Activated T-cell treated with anti-CD3 and anti-CD28 coated beads, Interleukin-2, amount 50 U/mL, for 4 hours (primary cell): ENCODE data around the gene ADAD2. TPM values are rescaled to one million over a fixed set of nuclear protein-coding genes. Genes with fewer than 3 reads are reported as not detected.
A peak's percentile ranks its signal among the peaks of the same experiment; 100 is the strongest.

Experiments used
- ATAC-seq, 2 donors: fragments of 200-7000 bp; cut with Tn5 transposase; one replicate each; pipeline ENCODE4 v1.10.0; 2021
- DNase-seq: peaks from one replicate; pipeline ENCODE4 v3.0.0-alpha.2; 2020
- H3K27me3 Mint-ChIP-seq: one replicate; pipeline ENCODE4 v1.8.0; 2021; ENCODE audit warnings: low read depth, mixed read lengths
- H3K36me3 Mint-ChIP-seq: one replicate; pipeline ENCODE4 v1.8.0; 2022; ENCODE audit warnings: mixed read lengths; ENCODE audit not compliant: insufficient read depth
- H3K4me1 Mint-ChIP-seq: one replicate; pipeline ENCODE4 v1.8.0; 2021; ENCODE audit warnings: low read depth, mixed read lengths
- H3K4me3 Mint-ChIP-seq: one replicate; pipeline ENCODE4 v1.8.0; 2021; ENCODE audit warnings: mild to moderate bottlenecking, moderate library complexity, mixed read lengths
- H3K9me3 Mint-ChIP-seq: one replicate; pipeline ENCODE4 v1.8.0; 2021; ENCODE audit warnings: mixed read lengths
- total RNA-seq, 3 donors: library from RNA; stranded (reverse); gene quantifications; one replicate each; pipeline ENCODE4 v1.2.1, GENCODE V29; 2021

Gene ADAD2
- total RNA-seq, 3 donors from 2014 or later = 0.10 to 0.11 TPM; not detected in 1

DNA sequence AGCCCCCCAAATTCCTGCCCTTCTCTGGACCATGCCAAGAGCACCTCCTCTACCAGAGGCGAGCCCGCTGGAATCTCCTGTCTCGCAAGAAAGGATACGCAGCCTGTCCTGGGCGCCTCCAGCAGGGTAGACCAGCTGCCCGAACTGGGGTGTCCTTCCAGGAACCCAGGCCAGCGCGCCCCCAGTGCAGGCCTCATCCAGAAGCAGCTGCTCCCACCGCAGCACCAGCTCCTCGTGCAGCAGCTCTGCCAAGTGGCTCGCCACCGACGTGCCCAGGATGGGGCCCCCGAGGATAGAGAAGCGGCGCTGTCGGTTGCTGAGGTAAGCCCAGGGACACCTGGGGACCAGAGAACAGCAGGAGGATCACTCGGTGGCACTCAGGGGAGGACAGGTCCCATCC is 8.9 kb upstream of the ADAD2 start:
- Mint-ChIP-seq H3K36me3 (peaks cover 13% of the 10 kb centered on the region), H3K4me3 (no peak overlapping the region), H3K9me3 (no peaks in the 10 kb centered on the region), H3K4me1 (peaks cover 24% of the 10 kb centered on the region), H3K27me3 (no peaks in the 10 kb centered on the region)
- DNase-seq (no peak), ATAC-seq (no peak)

DNA sequence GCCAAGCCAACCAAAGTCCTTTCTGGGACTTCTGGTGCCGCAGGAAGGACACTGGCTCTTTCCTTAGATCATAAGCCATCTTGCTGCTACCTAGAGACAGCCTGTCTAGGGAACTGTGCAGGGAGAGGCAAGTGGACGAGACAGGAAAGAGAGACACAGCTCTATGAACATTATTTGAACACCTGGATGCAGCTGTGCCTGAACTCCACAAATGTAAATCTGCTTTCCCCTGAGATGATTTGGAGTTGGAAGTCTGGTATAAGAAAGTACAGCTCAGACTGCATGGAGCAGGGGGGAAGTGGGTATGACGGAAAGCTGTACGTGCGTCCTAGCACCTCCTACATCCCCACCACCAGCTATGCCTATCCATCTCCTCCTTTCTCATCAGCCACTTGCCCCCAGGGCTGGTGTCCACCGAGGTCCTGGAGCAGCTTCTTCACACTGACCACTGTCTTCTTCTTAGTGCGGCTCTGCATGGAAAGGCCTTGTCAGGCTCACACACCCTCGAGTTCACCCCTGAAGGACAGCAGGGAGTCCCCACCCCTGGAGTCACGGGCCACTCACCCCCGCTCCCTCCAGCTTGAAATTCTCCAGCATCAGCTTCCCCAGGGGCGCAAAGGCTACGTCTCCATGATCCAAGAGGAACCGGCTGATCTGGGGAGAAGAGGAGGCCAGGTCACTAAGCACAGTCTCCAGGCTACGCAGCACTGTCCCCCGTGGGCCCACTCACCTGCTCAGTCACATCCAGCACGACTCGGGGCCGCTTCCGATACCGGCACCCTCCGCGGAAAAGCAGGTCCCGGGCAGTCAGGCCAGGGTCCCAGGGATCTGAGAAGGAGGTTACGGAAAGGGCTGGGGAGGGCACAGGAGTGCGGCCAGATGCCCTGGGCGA is 8.0 kb upstream of the ADAD2 start:
- Mint-ChIP-seq H3K27me3 (no peaks in the 10 kb centered on the region), H3K36me3 (peaks cover 13% of the 10 kb centered on the region), H3K4me1 (peaks cover 22% of the 10 kb centered on the region), H3K4me3 (no peak overlapping the region), H3K9me3 (no peaks in the 10 kb centered on the region)
- DNase-seq (no peak), ATAC-seq (no peak)

DNA sequence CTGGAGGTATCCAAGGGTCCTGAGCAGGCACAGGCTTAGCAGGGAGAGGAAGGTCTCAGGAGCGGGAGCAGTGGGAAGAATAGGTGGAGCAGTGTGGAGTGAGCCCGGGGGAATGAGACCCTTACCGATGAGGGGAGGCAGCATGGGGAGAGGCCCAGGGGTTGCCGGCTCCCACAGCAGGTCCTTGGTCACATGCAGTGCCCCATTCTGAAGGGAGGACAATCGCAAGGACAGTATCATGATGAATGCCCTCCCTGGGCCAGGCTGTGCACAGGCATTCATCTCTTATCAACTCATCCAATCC is 7.4 kb upstream of the ADAD2 start:
- DNase-seq (no peak), ATAC-seq (no peak)
- H3K4me3 Mint-ChIP-seq = no peak overlapping the region
- peaks cover 13% of the 10 kb centered on the region for H3K36me3 Mint-ChIP-seq
- H3K9me3 Mint-ChIP-seq = no peaks in the 10 kb centered on the region
- H3K4me1 Mint-ChIP-seq = peaks cover 19% of the 10 kb centered on the region
- H3K27me3 Mint-ChIP-seq = no peaks in the 10 kb centered on the region

DNA sequence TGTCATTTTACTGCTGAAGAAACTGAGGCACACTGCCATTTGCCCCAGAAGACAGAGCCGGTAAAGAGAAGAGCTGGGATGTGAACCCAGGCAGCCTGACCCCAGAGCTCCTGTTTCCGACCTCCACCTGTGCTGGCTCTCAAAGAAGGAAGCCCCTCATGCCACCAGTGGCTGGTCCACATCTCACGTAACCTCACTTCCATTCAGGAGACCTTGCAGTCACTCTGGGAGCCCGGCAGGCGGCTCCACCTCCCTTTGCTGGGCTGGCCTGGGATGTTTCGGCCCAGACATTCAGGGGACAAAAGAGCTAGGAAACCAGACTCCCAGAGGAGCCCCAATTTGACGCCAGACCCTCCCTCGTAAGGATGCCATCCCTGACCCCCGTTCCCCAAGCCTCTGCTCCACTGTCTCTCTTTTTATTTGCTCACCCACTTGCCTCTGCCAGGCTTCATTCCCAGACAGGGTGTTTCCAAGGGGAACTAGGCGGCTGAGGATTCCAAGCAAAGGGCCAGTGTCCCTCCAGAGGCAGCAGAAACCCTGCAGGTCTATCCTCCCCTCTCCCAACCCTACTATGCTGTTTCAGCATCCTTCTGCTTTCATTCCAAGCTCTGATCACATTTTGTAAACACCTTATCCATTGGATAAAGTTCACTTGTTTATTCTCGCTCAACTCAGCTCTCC is 6.9 kb upstream of the ADAD2 start:
- Mint-ChIP-seq H3K27me3 (no peaks in the 10 kb centered on the region), H3K9me3 (no peaks in the 10 kb centered on the region), H3K36me3 (peaks cover 13% of the 10 kb centered on the region), H3K4me1 (peaks cover 19% of the 10 kb centered on the region), H3K4me3 (peak overlapping the region; percentile 94)
- no peak for DNase-seq
- no peak for ATAC-seq

DNA sequence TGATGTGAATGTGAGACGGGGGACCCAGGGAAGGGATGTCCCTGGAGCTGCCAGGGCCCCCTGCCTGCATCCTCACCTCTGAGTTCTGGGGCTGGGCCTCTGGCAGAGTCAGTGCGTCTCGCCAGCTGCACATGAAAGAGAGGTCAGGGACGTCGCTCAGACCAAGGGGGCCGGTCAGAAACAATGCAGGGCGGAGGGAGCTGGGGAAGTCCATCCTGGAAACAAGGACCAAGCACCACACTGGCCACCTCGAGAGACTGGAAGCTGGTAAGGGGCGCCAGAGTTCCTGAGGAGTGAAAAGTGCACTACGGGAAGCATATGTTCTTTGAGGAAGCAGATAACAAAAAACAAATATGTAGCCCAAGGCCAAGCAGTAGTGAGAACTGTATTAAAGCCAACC is 6.2 kb upstream of the ADAD2 start:
- no peak for ATAC-seq
- DNase-seq = no peak
- peaks cover 13% of the 10 kb centered on the region for H3K36me3 Mint-ChIP-seq
- H3K4me3 Mint-ChIP-seq = peak overlapping the region; percentile 94
- peaks cover 19% of the 10 kb centered on the region for H3K4me1 Mint-ChIP-seq
- H3K9me3 Mint-ChIP-seq = no peaks in the 10 kb centered on the region
- H3K27me3 Mint-ChIP-seq = no peaks in the 10 kb centered on the region

DNA sequence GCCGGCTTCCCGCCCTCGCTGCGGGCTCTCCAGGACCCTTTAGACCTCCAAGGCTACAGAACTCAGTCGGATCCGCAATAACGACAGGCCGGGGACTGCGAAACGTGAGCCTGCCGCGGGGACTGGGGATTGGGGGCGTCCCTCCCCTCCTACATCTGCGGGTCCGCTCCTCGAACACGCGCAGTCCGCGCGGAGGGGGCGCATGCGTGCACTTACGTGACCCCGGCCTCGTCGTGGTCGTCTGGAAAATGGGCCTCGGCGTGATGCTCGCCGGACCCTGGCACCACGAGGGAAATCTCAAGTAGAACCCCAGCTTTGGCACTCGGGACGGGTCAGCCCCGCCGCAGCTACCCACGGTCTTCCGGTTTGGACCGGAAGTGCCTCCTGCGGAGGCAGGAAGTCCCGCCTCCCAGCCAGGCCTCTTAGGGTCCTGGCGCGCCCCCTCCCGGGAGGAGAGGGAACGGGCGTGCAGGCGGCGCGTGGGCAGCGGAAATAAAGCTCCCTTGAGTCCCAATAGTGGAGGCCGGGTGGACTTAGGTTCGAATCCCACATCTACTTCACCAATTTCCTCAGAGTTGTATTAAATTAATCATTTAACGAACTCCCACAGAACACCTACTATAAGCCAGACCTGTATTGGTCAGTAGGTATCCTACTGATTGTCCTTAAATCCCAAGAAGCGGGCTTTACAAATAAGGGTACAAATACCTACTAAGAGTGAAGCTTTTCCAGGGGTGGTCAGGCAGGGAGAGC is 4.1 kb upstream of the ADAD2 start, which contains the start of gene TAF1C:
TAF1C (minus strand) TSS at position 373 of the 753 bp plus-strand sequence. CDS start 2,069 bp downstream, outside the sequence.
- Mint-ChIP-seq H3K4me1 (peaks cover 19% of the 10 kb centered on the region), H3K27me3 (no peaks in the 10 kb centered on the region), H3K36me3 (peaks cover 13% of the 10 kb centered on the region), H3K4me3 (peak within 1 kb of the TSS; percentile 94), H3K9me3 (no peaks in the 10 kb centered on the region)
- peak; percentile 90 for DNase-seq
- ATAC-seq = peak; percentile 93 to 95

DNA sequence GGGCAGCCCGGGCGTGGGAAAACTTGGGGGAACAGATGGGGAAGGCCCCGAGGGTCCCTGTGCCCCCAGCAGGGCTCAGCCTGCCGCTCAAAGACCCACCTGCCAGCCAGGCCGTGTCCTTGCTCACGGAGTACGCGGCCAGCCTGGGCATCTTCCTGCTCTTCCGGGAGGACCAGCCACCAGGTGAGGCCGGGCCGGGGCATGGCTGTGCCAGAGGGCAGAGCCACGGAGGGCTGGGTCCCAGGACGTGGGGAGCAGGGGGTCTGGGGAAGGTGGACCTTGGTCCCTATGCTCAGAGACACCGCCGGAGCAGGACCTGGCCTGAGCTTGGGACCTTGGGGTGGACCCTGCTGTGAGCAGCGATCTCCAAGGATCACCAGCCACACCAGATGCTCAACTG is 509 bp downstream of the ADAD2 start:
- no peak overlapping the region for H3K4me3 Mint-ChIP-seq
- H3K27me3 Mint-ChIP-seq = no peaks in the 10 kb centered on the region
- ATAC-seq = no peak
- H3K36me3 Mint-ChIP-seq = no peaks in the 10 kb centered on the region
- no peaks in the 10 kb centered on the region for H3K9me3 Mint-ChIP-seq
- H3K4me1 Mint-ChIP-seq = peaks cover 19% of the 10 kb centered on the region
- DNase-seq = no peak

DNA sequence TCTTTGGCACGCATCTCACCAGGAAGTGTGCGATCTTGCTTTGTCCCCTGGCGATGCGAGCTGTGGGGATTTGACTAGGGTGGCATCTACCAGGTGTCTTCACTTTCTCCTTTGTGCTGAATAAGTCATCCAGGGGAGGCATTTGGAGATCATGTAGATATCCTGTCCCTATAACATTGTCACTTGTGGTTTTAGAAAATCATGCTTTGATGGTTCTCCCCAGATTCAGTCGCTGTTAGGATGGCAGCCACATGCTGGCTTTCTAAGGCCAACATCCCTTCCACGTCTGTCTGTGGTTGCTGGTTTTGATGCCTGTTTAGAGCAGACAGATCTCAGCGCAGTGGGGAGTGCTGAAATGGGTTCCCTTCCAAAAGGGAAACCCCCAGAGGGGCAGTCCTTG is 2.5 kb downstream of the ADAD2 start:
- DNase-seq = no peak

DNA sequence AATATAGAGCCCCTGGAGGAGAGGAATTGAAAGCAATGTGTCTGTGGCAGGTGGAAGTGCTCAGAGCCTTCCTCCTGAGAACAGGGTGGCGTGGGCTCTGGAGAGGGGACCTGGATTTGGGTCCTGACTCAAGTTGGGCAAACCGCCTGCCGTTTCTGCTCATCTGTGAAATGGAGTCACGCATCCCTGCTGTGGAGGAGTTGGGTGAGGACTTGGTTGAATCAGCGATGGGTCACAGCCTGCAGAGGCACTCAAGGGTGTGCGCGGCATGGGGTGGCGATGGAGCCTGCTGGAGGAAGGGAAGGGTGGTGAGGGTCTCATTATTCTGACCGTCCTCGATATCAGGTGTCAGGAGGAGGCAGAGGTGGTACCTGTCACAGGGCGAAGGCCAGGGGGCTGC is 3.1 kb downstream of the ADAD2 start:
- Mint-ChIP-seq H3K4me3 (peak overlapping the region; percentile 59), H3K4me1 (peaks cover 16% of the 10 kb centered on the region), H3K9me3 (no peaks in the 10 kb centered on the region), H3K27me3 (no peaks in the 10 kb centered on the region), H3K36me3 (no peaks in the 10 kb centered on the region)
- ATAC-seq (peak; percentile 15 to 49), DNase-seq (no peak)

More for the DNA sequence above, 2.5 kb downstream of the ADAD2 start:
- Mint-ChIP-seq H3K9me3 (no peaks in the 10 kb centered on the region), H3K4me3 (no peak overlapping the region), H3K4me1 (peaks cover 16% of the 10 kb centered on the region), H3K36me3 (no peaks in the 10 kb centered on the region), H3K27me3 (no peaks in the 10 kb centered on the region)
- ATAC-seq = peak; percentile 15 to 25

DNA sequence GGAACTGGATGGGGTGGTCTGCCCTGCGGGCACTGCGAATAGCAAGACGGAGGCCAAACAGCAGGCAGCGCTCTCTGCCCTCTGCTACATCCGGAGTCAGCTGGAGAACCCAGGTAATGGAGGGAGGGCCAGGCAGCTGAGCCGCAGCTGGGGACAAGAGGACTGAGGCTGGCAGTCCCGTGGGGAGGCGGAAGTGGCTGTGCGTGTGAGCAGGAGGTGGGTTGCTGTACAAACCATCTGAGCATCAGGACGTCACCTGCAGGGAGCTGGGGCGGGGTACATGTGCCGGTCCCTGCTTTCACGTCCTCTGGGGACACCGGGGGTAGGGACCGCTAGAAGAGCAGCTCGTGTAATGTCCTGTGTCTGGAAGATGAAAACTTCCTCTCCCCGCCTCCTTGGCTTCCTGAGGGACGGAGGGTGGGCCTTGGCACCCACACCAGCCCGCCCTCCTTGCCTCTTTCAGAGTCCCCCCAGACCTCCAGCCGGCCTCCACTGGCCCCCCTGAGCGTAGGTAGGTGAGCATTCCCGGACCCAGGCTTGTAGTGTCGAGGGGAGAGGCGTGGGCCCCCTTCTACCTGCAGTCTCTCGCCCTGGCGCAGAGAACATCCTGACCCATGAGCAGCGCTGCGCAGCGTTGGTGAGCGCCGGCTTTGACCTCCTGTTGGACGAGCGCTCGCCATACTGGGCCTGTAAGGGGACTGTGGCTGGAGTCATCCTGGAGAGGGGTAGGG is 3.7 kb downstream of the ADAD2 start:
- peak overlapping the region; percentile 59 for H3K4me3 Mint-ChIP-seq
- no peaks in the 10 kb centered on the region for H3K27me3 Mint-ChIP-seq
- peak; percentile 33 to 69 for ATAC-seq
- H3K9me3 Mint-ChIP-seq = no peaks in the 10 kb centered on the region
- no peak for DNase-seq
- H3K36me3 Mint-ChIP-seq = no peaks in the 10 kb centered on the region
- peaks cover 16% of the 10 kb centered on the region for H3K4me1 Mint-ChIP-seq

DNA sequence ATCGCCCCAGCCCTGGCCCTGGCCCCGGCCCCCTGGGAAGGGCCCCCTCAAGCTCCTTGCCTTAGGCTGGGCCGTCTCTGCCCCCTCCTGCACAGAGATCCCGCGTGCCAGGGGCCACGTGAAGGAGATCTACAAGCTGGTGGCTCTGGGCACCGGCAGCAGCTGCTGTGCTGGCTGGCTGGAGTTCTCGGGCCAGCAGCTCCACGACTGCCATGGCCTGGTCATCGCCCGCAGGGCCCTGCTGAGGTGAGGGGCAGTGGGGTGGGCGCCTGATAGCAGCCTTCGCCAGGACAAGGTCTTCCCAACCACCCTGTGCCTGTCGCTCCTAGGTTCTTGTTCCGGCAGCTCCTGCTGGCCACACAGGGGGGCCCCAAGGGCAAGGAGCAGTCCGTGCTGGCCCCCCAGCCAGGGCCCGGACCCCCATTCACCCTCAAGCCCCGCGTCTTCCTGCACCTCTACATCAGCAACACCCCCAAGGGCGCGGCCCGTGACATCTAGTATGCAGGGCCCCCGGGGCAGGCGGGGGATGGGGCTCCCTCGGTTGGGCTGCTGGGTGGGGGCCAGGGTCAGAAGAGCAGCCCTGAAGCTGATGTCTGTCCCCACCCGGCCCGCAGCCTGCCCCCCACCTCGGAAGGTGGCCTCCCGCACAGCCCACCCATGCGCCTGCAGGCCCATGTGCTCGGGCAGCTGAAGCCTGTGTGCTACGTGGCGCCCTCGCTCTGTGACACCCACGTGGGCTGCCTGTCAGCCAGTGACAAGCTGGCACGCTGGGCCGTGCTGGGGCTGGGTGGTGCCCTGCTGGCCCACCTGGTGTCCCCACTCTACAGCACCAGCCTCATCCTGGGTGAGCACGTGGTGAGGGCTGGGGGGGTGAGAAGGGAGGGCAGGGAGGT is 4.5 kb downstream of the ADAD2 start:
- Mint-ChIP-seq H3K4me3 (no peak overlapping the region), H3K9me3 (no peaks in the 10 kb centered on the region), H3K36me3 (no peaks in the 10 kb centered on the region), H3K4me1 (peaks cover 16% of the 10 kb centered on the region), H3K27me3 (no peaks in the 10 kb centered on the region)
- no peak for DNase-seq
- ATAC-seq = no peak

DNA sequence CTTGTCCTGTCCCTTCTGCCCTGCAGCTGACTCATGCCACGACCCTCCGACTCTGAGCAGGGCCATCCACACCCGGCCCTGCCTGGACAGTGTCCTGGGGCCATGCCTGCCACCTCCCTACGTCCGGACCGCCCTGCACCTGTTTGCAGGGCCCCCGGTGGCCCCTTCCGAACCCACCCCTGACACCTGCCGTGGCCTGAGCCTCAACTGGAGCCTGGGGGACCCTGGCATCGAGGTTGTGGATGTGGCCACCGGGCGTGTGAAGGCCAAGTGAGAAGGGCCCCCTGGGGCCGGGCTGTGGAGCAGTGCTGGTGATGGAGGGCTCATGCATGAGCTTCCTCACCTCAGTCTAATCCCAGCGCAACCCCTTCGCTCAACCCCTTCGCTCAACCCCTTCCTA is 5.1 kb downstream of the ADAD2 start:
- Mint-ChIP-seq H3K36me3 (no peaks in the 10 kb centered on the region), H3K27me3 (no peaks in the 10 kb centered on the region), H3K9me3 (no peaks in the 10 kb centered on the region), H3K4me3 (no peak overlapping the region), H3K4me1 (peaks cover 16% of the 10 kb centered on the region)
- DNase-seq = no peak
- ATAC-seq = no peak

DNA sequence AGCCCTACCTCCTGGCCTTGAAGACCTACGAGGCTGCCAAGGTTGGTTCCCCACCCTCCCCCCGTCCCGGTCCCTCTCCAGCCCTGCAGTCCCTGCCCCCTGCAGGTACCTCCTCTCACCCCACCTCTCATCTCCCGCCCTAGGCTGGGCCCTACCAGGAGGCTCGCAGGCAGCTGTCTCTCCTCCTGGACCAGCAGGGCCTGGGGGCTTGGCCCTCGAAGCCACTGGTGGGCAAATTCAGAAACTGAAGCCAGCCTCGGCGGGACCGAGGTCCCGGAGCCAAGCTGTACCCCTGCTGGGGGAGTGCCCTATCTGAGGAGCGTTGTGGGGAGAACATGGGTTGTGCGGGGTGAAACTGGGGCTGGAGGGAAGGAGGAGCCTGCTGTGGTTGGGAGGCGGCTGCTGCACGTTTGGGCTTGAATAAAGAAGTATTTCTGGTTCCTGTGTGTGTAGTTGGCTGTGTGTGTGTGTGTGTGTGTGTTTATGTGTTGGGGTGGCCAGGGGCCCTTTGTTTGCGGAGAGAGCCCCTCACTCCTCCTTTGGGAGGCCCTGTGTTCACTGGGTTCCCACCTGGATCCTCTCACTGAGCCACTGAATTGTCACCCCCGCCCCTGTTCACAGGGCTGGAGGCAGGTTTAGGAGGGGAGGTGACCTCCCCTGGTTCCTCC is 5.9 kb downstream of the ADAD2 start:
- Mint-ChIP-seq H3K4me3 (no peak overlapping the region), H3K27me3 (no peaks in the 10 kb centered on the region), H3K36me3 (no peaks in the 10 kb centered on the region), H3K4me1 (peaks cover 16% of the 10 kb centered on the region), H3K9me3 (no peaks in the 10 kb centered on the region)
- ATAC-seq = no peak
- DNase-seq = no peak
